Natural killer cell (primary cell): ENCODE measurements around the gene FHIP2A. TPM values are rescaled to one million over a fixed set of nuclear protein-coding genes. Genes with fewer than 3 reads are reported as not detected.

Source experiments
- ATAC-seq, 3 donors: fragments of 150-1000 bp in 2 of 3; fragments of 200-7000 bp in 1 of 3; cut with Tn5 transposase; 1 replicate in 1 of 3; 2 replicates in 2 of 3; pipeline ENCODE4 v1.10.0; 2021; ENCODE audit warnings: mild to moderate bottlenecking in 2 of 3, moderate library complexity in 2 of 3
- DNase-seq, 2 donors: peaks; one replicate each; pipeline versions ENCODE4 v3.0.0 to v3.0.0-alpha.2; 2013 to 2021; ENCODE audit warnings: mixed read lengths in 1 of 2
- H3K27ac ChIP-seq: one replicate; pipeline ENCODE4 v1.5.1; 2013; ENCODE audit warnings: mild to moderate bottlenecking, low read length
- H3K27me3 ChIP-seq: one replicate; pipeline ENCODE4 v1.6.1; 2013; ENCODE audit warnings: low read length; ENCODE audit not compliant: control insufficient read depth, insufficient read depth
- H3K36me3 ChIP-seq: one replicate; pipeline ENCODE4 v1.6.1; 2013; ENCODE audit warnings: low read length; ENCODE audit not compliant: control insufficient read depth, insufficient read depth
- H3K4me1 ChIP-seq: one replicate; pipeline ENCODE4 v1.6.1; 2013; ENCODE audit warnings: low read length; ENCODE audit not compliant: control insufficient read depth, insufficient read depth
- H3K4me3 ChIP-seq: one replicate; pipeline ENCODE4 v1.5.1; 2013; ENCODE audit warnings: low read length
- H3K9me3 ChIP-seq: one replicate; pipeline ENCODE4 v1.6.1; 2013; ENCODE audit warnings: low read length; ENCODE audit not compliant: control insufficient read depth, insufficient read depth
- H3K27ac Mint-ChIP-seq, 2 donors: one replicate each; pipeline ENCODE4 v1.8.0; 2022; ENCODE audit warnings: mild to moderate bottlenecking in 2 of 2, mixed read lengths in 2 of 2, moderate library complexity in 1 of 2
- H3K27me3 Mint-ChIP-seq, 2 donors: one replicate each; pipeline ENCODE4 v1.8.0; 2022; ENCODE audit warnings: low read depth in 2 of 2, mixed read lengths in 2 of 2
- H3K36me3 Mint-ChIP-seq: one replicate; pipeline ENCODE4 v1.8.0; 2022; ENCODE audit warnings: mixed read lengths
- H3K4me1 Mint-ChIP-seq, 2 donors: one replicate each; pipeline ENCODE4 v1.8.0; 2022; ENCODE audit warnings: mixed read lengths in 2 of 2
- H3K4me3 Mint-ChIP-seq: one replicate; pipeline ENCODE4 v1.8.0; 2022; ENCODE audit warnings: mild to moderate bottlenecking, moderate library complexity, mixed read lengths
- H3K9me3 Mint-ChIP-seq, 2 donors: one replicate each; pipeline ENCODE4 v1.8.0; 2022; ENCODE audit warnings: mixed read lengths in 2 of 2
- WGBS: methylation state at CpG from one replicate; pipeline ENCODE4 v1.1.7; 2013; ENCODE audit warnings: missing lambda C conversion rate; ENCODE audit not compliant: insufficient coverage; 5-methylcytosine and 5-hydroxymethylcytosine counted together
- intact Hi-C: fragments of 100-400 bp; cut with micrococcal nuclease; formaldehyde crosslinking; loops from one replicate; pipeline ENCODE4 v1.14.2; 2022
- total RNA-seq, 4 donors: library from RNA; stranded (reverse); fragments of 120-200 nt in 1 of 4; gene quantifications; one replicate each; pipeline versions ENCODE4 v1.2.3 to v1.2.4, GENCODE V29; 2013 to 2022
- TF ChIP-seq, protein P1 (sequence below): fragments of 200-600 bp; IDR thresholded peaks from one replicate; pipeline ENCODE4 v1.8.0; 2022; ENCODE audit warnings: antibody characterized with exemption

The FHIP2A gene
- total RNA-seq, 3 donors from 2014 or later (not counting 1 experiment from before 2014, with no cell fraction given): 36.0 to 42.4 (median 39.5) TPM

- Histone ChIP-seq H3K4me1 (no peaks in the 10 kb centered on the region), H3K27me3 (no peaks in the 10 kb centered on the region), H3K9me3 (no peaks in the 10 kb centered on the region), H3K4me3 (no peak overlapping the region), H3K27ac (no peak overlapping the region), H3K36me3 (peaks cover 58% of the 10 kb centered on the region)
- H3K27me3 Mint-ChIP-seq: no peaks in the 10 kb centered on the region
- H3K9me3 Mint-ChIP-seq: no peaks in the 10 kb centered on the region
- DNase-seq (no peak), ATAC-seq (no peak)
- intact Hi-C loops: no loop called here
- 99% methylated on average over 4 of the region's 4 CpGs for WGBS
- TF ChIP-seq, protein P1, sequence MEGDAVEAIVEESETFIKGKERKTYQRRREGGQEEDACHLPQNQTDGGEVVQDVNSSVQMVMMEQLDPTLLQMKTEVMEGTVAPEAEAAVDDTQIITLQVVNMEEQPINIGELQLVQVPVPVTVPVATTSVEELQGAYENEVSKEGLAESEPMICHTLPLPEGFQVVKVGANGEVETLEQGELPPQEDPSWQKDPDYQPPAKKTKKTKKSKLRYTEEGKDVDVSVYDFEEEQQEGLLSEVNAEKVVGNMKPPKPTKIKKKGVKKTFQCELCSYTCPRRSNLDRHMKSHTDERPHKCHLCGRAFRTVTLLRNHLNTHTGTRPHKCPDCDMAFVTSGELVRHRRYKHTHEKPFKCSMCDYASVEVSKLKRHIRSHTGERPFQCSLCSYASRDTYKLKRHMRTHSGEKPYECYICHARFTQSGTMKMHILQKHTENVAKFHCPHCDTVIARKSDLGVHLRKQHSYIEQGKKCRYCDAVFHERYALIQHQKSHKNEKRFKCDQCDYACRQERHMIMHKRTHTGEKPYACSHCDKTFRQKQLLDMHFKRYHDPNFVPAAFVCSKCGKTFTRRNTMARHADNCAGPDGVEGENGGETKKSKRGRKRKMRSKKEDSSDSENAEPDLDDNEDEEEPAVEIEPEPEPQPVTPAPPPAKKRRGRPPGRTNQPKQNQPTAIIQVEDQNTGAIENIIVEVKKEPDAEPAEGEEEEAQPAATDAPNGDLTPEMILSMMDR: no peak
- no peaks in the 10 kb centered on the region for H3K4me1 Mint-ChIP-seq
- no peak overlapping the region for H3K27ac Mint-ChIP-seq
- H3K4me3 Mint-ChIP-seq: no peak overlapping the region
- H3K36me3 Mint-ChIP-seq: peaks cover 28% of the 10 kb centered on the region
These were observed 28.1 kb downstream of the FHIP2A start for GRCh38 chr10:114849674-114850073.

- Mint-ChIP-seq H3K36me3 (peaks cover 24% of the 10 kb centered on the region), H3K4me3 (no peak overlapping the region), H3K9me3 (no peaks in the 10 kb centered on the region), H3K27ac (no peak overlapping the region), H3K4me1 (no peaks in the 10 kb centered on the region), H3K27me3 (no peaks in the 10 kb centered on the region)
- TF ChIP-seq, protein P1: no peak
- ATAC-seq (no peak), DNase-seq (no peak)
- H3K9me3 ChIP-seq: no peaks in the 10 kb centered on the region
- no peaks in the 10 kb centered on the region for H3K4me1 ChIP-seq
- intact Hi-C loops: no loop called here
- no peak overlapping the region for H3K27ac ChIP-seq
- H3K4me3 ChIP-seq: no peak overlapping the region
- H3K36me3 ChIP-seq: peaks cover 58% of the 10 kb centered on the region
- H3K27me3 ChIP-seq: no peaks in the 10 kb centered on the region
- WGBS: 88% methylated on average over 1 of the region's 2 CpGs
These were observed 28.5 kb downstream of the FHIP2A start for GRCh38 chr10:114850126-114850525.

DNA sequence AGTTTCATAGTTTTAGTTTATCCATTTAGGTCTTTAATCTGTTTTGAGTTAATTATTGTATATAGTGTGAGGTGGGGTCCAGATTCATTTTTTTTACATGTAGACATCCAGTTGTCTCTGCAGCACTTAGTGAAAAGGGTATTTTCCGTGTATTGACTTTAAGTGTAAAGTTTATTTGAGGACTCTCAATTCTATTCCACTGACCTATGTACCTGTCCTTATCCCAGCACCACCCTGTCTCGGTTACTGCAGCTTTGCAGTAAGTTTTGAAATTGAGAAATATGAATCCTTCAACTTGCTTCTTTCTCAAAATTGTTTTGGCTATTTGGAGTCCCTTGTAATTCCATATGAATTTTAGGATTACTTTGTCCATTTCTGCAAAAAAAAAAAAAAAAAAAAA is 29.8 kb downstream of the FHIP2A start:
- intact Hi-C loops: no loop called here
- Histone ChIP-seq H3K36me3 (peaks cover 54% of the 10 kb centered on the region), H3K4me1 (no peaks in the 10 kb centered on the region), H3K4me3 (no peak overlapping the region), H3K27ac (no peak overlapping the region), H3K9me3 (no peaks in the 10 kb centered on the region), H3K27me3 (no peaks in the 10 kb centered on the region)
- no CpG with 5 or more reads among the region's 2 CpGs for WGBS
- Mint-ChIP-seq H3K27me3 (no peaks in the 10 kb centered on the region), H3K4me3 (no peak overlapping the region), H3K9me3 (no peaks in the 10 kb centered on the region), H3K27ac (no peak overlapping the region), H3K4me1 (no peaks in the 10 kb centered on the region), H3K36me3 (peaks cover 21% of the 10 kb centered on the region)
- no peak for DNase-seq
- ATAC-seq: no peak
- TF ChIP-seq, protein P1: no peak

GRCh38 chr10:114852197-114852596 is 30.6 kb downstream of the FHIP2A start:
- no peak for ATAC-seq
- no peak overlapping the region for H3K27ac Mint-ChIP-seq
- Histone ChIP-seq H3K27me3 (no peaks in the 10 kb centered on the region), H3K27ac (no peak overlapping the region), H3K4me3 (no peak overlapping the region), H3K9me3 (no peaks in the 10 kb centered on the region), H3K4me1 (no peaks in the 10 kb centered on the region), H3K36me3 (peaks cover 50% of the 10 kb centered on the region)
- TF ChIP-seq, protein P1: no peak
- H3K4me3 Mint-ChIP-seq: no peak overlapping the region
- intact Hi-C loops: no loop called here
- H3K27me3 Mint-ChIP-seq: no peaks in the 10 kb centered on the region
- no peaks in the 10 kb centered on the region for H3K4me1 Mint-ChIP-seq
- peaks cover 21% of the 10 kb centered on the region for H3K36me3 Mint-ChIP-seq
- no peaks in the 10 kb centered on the region for H3K9me3 Mint-ChIP-seq
- no peak for DNase-seq
